GM19324 (cell line): Measurements from ENCODE around the gene DARS1.
A peak's percentile ranks its signal among the peaks of the same experiment; 100 is the strongest.

Experiments used
- ATAC-seq: cut with Tn5 transposase; IDR thresholded peaks from one replicate; pipeline ENCODE4 v1.9.1; 2021; ENCODE audit warnings: mild to moderate bottlenecking, moderate library complexity; ENCODE audit not compliant: unreplicated experiment, low FRiP score

The DARS1 gene

GRCh38 chr2:136016836-136017235 lies 31.4 kb upstream of the DARS1 start:
- ATAC-seq: no peak

- no peak for ATAC-seq
These were observed 31.0 kb upstream of the DARS1 start for GRCh38 chr2:136016427-136016826.

- no peak for ATAC-seq
These were observed 30.3 kb upstream of the DARS1 start for GRCh38 chr2:136015699-136016098.

GRCh38 chr2:136014411-136014810 lies 29.0 kb upstream of the DARS1 start:
- no peak for ATAC-seq

- no peak for ATAC-seq
These were observed 28.5 kb upstream of the DARS1 start for GRCh38 chr2:136013955-136014354.

- no peak for ATAC-seq
These were observed 27.8 kb upstream of the DARS1 start for GRCh38 chr2:136013136-136013685.

GRCh38 chr2:136012315-136012714 lies 26.9 kb upstream of the DARS1 start:
- ATAC-seq: no peak

- ATAC-seq: no peak
These were observed 24.7 kb upstream of the DARS1 start for GRCh38 chr2:136010126-136010525.

- no peak for ATAC-seq
These were observed 22.9 kb upstream of the DARS1 start for GRCh38 chr2:136008205-136008865.

- no peak for ATAC-seq
These were observed 21.2 kb upstream of the DARS1 start for GRCh38 chr2:136006658-136007057.

GRCh38 chr2:136005462-136006196 lies 20.2 kb upstream of the DARS1 start:
- ATAC-seq: peak; percentile 56

GRCh38 chr2:136004965-136005364 lies 19.5 kb upstream of the DARS1 start:
- no peak for ATAC-seq

GRCh38 chr2:136001131-136001530 lies 15.7 kb upstream of the DARS1 start:
- no peak for ATAC-seq

GRCh38 chr2:136000502-136000901 lies 15.1 kb upstream of the DARS1 start:
- ATAC-seq: peak; percentile 52

- ATAC-seq: no peak
These were observed 14.5 kb upstream of the DARS1 start for GRCh38 chr2:135999899-136000298.

- no peak for ATAC-seq
These were observed 13.5 kb upstream of the DARS1 start for GRCh38 chr2:135998879-135999278.

- ATAC-seq: no peak
These were observed 12.0 kb upstream of the DARS1 start for GRCh38 chr2:135997380-135997779.

GRCh38 chr2:135996304-135996703 lies 10.9 kb upstream of the DARS1 start:
- ATAC-seq: no peak

GRCh38 chr2:135994281-135994680 lies 8.9 kb upstream of the DARS1 start:
- ATAC-seq: no peak

GRCh38 chr2:135993421-135993820 lies 8.0 kb upstream of the DARS1 start:
- ATAC-seq: no peak

GRCh38 chr2:135991861-135992260 lies 6.4 kb upstream of the DARS1 start:
- no peak for ATAC-seq

- ATAC-seq: no peak
These were observed 2.0 kb upstream of the DARS1 start for GRCh38 chr2:135987441-135987840.
